Naive B cell (primary cell): ENCODE measurements around the gene CSNK1G2. TPM values are rescaled to one million over a fixed set of nuclear protein-coding genes. Genes with fewer than 3 reads are reported as not detected.
A peak's percentile ranks its signal among the peaks of the same experiment; 100 is the strongest.

Experiments used
- ATAC-seq, 2 donors: fragments of 150-1000 bp; cut with Tn5 transposase; 2 replicates each; pipeline ENCODE4 v1.10.0; 2021; ENCODE audit warnings: low read depth in 2 of 2, mild to moderate bottlenecking in 2 of 2, moderate library complexity in 2 of 2
- DNase-seq: peaks from one replicate; pipeline ENCODE4 v3.0.0; 2022
- H3K27ac Mint-ChIP-seq, 6 donors: one replicate each; pipeline ENCODE4 v1.8.0; 2020 to 2022; ENCODE audit warnings: mild to moderate bottlenecking in 6 of 6, mixed read lengths in 6 of 6, moderate library complexity in 5 of 6, inconsistent platforms in 2 of 6
- H3K27me3 Mint-ChIP-seq, 3 donors: one replicate each; pipeline ENCODE4 v1.8.0; 2021 to 2022; ENCODE audit warnings: mixed read lengths in 3 of 3, mild to moderate bottlenecking in 1 of 3
- H3K36me3 Mint-ChIP-seq, 2 donors: one replicate each; pipeline ENCODE4 v1.8.0; 2020 to 2022; ENCODE audit warnings: mixed read lengths in 2 of 2, inconsistent platforms in 1 of 2, mild to moderate bottlenecking in 1 of 2
- H3K4me1 Mint-ChIP-seq, 3 donors: one replicate each; pipeline ENCODE4 v1.8.0; 2020 to 2022; ENCODE audit warnings: mixed read lengths in 3 of 3, inconsistent platforms in 1 of 3, mild to moderate bottlenecking in 1 of 3, moderate library complexity in 1 of 3
- H3K4me3 Mint-ChIP-seq, 8 donors: one replicate each; pipeline ENCODE4 v1.8.0; 2020 to 2022; ENCODE audit warnings: mild to moderate bottlenecking in 8 of 8, mixed read lengths in 8 of 8, moderate library complexity in 8 of 8, inconsistent platforms in 2 of 8
- H3K9me3 Mint-ChIP-seq, 7 donors: one replicate each; pipeline ENCODE4 v1.8.0; 2020 to 2022; ENCODE audit warnings: mixed read lengths in 7 of 7, mild to moderate bottlenecking in 5 of 7, inconsistent platforms in 2 of 7, moderate library complexity in 1 of 7
- polyA plus RNA-seq, 6 donors: library from polyadenylated mRNA; unstranded; fragments of 300-500 nt; fragmentation: Illumina TruSeq; gene quantifications; one replicate each; pipeline ENCODE4 v1.2.3, GENCODE V29; 2021; ENCODE audit warnings: low read depth in 6 of 6

The CSNK1G2 gene
- polyA plus RNA-seq, 6 donors from 2014 or later: 17.6 to 40.7 (median 25.1) TPM

DNA sequence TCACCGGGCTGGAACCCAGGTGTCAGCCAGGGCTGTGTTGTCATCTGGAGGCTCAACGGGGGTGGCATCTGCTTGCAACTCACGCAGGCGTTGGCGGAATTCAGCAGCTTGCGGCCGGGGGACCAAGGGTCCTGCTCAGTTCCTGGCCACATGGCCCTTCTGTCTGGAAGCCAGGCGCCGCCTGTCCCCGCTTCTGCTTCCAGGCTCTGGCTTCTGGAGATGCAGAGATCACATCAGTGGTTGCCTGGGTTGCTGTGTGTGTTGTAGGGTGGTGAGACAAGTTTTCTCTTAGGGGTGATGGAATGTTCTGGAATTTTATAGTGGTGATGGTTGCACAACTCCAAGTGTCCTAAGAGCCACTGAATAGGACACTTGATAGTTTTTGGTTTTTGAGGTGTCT is 30.8 kb upstream of the CSNK1G2 start:
- H3K27ac Mint-ChIP-seq: peak overlapping the region in 4 of 6 donors; percentile 33 to 61 (median 56)

DNA sequence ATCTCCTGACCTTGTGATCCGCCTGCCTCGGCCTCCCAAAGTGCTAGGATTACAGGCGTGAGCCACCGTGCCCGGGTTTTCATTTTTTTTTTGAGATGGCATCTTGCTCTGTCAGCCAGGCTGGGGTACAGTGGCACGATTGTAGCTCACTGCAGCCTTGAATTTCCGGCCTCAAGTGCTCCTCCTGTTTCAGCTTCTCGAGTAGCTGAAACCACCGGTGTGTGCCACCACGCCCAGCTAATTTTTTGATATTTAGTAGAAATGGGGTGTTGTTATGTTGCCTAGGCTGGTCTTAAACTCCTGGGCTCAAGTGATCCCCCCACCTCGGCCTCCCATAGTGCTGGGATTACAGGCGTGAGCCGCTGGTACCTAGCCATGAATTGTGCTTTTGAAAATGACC is 29.9 kb upstream of the CSNK1G2 start:
- Mint-ChIP-seq H3K27ac (peak overlapping the region in 1 of 6 donors; percentile 50), H3K9me3 (no peaks in the 10 kb centered on the region), H3K4me1 (peaks cover 18 to 39% (median 39%) of the 10 kb centered on the region in 3 donors), H3K36me3 (no peaks in the 10 kb centered on the region), H3K27me3 (no peaks in the 10 kb centered on the region), H3K4me3 (no peak overlapping the region)
- DNase-seq (no peak), ATAC-seq (no peak)

More for the DNA sequence above, 30.8 kb upstream of the CSNK1G2 start:
- Mint-ChIP-seq H3K4me3 (peak overlapping the region in 5 of 8 donors; percentile 32 to 59 (median 50)), H3K36me3 (no peaks in the 10 kb centered on the region), H3K4me1 (peaks cover 24 to 45% (median 40%) of the 10 kb centered on the region in 3 donors), H3K27me3 (no peaks in the 10 kb centered on the region), H3K9me3 (no peaks in the 10 kb centered on the region)
- DNase-seq: no peak
- ATAC-seq: no peak

DNA sequence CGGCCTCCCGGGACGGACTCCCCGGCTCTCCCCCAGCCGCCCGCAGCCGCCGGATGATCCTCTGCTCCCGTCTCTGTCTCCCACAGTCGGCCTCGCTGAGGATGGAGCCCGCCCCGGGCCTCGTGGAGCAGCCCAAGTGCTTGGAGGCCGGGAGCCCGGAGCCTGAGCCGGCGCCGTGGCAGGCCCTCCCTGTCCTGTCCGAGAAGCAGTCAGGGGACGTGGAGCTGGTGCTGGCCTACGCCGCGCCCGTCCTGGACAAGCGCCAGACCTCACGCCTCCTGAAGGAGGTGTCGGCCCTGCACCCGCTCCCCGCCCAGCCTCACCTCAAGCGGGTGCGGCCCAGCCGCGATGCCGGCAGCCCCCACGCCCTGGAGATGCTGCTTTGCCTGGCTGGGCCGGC is 29.0 kb upstream of the CSNK1G2 start:
- no peak for ATAC-seq
- Mint-ChIP-seq H3K4me3 (no peak overlapping the region), H3K4me1 (peaks cover 18 to 35% (median 33%) of the 10 kb centered on the region in 3 donors), H3K27me3 (no peaks in the 10 kb centered on the region), H3K27ac (no peak overlapping the region), H3K9me3 (no peaks in the 10 kb centered on the region), H3K36me3 (no peaks in the 10 kb centered on the region)
- DNase-seq: no peak

DNA sequence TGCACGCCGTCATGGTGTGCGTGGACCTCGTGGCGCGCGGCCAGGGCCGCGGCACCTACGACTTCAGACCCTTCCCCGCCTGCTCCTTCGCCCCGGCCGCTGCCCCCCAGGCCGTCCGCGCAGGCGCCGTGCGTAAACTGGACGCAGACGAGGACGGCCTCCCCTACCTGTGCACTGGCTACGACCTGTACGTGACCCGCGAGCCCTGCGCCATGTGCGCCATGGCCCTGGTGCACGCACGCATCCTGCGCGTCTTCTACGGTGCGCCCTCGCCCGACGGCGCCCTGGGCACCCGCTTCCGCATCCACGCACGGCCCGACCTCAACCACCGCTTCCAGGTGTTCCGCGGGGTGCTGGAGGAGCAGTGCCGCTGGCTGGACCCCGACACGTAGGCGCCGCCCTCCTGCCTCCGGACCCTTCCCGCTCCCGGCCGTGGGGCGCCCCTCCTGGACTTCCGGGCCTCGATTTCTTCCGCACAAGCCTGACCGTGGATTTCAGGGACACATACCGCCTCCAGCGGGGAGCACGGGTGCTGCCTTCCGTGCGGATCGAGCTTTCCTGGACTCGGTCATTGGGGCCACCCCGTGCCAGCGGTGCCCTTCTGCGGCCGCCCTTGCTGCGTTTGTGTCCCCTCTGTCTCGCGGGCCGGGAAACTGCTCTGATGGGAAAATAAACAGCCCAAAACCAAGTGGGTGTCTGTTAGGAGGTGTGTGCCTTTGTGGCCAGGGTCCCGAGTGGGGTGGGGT is 28.0 kb upstream of the CSNK1G2 start:
- H3K36me3 Mint-ChIP-seq: no peaks in the 10 kb centered on the region
- H3K4me1 Mint-ChIP-seq: peaks cover 19 to 36% (median 25%) of the 10 kb centered on the region in 3 donors
- peak overlapping the region in 1 of 8 donors; percentile 29 for H3K4me3 Mint-ChIP-seq
- ATAC-seq: no peak
- no peaks in the 10 kb centered on the region for H3K9me3 Mint-ChIP-seq
- no peak for DNase-seq
- no peak overlapping the region for H3K27ac Mint-ChIP-seq
- no peaks in the 10 kb centered on the region for H3K27me3 Mint-ChIP-seq

DNA sequence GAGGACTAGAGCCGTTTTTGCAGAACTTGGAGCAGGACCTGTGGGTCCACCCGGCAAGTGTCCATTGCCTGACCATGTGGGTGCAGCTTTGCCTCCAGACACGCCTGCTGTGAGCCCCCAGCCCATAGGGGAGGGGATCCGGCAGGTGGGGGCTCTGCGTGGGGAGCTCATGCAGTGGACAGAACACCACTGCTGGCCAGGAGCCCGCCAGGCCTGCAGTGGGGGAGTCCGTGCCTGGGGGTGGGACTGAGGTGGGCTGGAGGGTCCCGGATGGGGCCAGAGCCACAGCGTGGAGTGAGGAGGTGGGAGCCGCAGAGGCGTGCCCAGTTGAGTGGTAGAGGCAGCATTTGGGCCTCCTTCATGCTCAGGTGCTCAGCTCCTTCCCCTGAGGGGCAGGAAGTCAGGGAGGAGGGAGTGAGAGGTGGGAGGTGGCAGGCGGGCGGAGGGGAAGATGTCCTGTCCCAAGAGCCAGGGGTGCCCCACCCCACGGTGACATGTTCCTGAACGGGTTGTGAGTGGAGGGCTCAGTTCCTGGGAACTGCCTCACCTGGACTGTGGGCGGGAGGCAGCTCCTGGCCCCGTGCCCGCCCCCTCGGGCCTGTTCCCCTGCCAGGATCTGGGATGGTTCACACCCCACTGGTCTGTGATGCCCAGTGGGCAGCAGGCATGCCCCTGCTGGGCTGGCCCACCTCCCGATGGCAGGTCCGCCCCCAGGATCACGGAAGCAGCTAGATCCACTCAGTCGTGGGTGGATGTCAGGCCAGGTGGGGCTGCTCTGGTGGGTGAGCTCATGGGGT is 27.0 kb upstream of the CSNK1G2 start:
- H3K4me3 Mint-ChIP-seq: no peak overlapping the region
- H3K4me1 Mint-ChIP-seq: peaks cover 17 to 29% (median 21%) of the 10 kb centered on the region in 3 donors
- no peaks in the 10 kb centered on the region for H3K36me3 Mint-ChIP-seq
- H3K9me3 Mint-ChIP-seq: no peaks in the 10 kb centered on the region
- no peaks in the 10 kb centered on the region for H3K27me3 Mint-ChIP-seq
- ATAC-seq (no peak), DNase-seq (no peak)
- H3K27ac Mint-ChIP-seq: no peak overlapping the region

DNA sequence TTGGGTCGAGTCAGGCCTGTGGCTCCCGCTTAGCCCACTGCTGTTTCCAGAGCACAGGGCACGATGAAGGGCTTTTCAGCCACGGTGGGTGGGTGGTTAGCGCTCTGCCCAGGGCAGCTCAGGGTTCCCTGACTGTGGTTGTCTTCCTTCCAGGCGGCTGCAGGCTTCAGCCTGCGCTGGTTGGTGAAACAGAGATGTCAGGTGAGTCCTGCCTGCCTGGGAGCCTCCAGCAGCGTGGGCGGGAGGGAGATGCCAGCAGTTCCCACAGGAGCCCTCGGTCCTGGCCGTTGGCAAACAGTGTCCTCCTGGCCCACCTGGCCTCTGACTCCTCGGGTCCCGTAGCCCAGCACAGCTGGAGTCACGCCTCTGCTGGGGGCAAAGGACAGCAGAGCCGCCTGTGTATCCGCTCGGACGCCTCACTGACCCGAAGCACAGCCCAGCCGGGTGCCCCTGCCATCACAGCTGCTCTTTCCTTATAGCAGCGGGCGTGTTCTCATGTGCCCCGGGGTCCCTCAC is 26.1 kb upstream of the CSNK1G2 start:
- Mint-ChIP-seq H3K27me3 (no peaks in the 10 kb centered on the region), H3K27ac (no peak overlapping the region), H3K36me3 (no peaks in the 10 kb centered on the region), H3K9me3 (no peaks in the 10 kb centered on the region), H3K4me1 (peaks cover 9 to 20% (median 12%) of the 10 kb centered on the region in 3 donors), H3K4me3 (no peak overlapping the region)
- ATAC-seq (no peak), DNase-seq (no peak)

DNA sequence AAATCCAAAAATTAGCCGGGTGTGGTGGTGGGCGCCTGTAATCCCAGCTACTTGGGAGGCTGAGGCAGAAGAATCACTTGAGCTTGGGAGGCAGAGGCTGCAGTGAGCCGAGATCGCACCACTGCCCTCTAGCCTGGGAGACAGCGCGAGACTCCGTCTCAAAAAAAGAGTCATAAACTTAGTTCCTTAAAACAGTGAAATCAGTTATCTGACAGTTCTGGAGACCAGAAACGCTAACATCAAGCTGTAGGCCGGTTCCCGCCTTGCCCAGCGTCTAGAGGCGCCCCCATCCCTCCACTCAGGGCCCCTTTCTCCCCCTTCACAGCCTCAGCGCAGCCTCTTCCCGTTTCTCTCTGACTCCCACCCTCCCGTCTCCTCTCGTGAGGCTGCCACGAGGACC is 23.8 kb upstream of the CSNK1G2 start:
- no peaks in the 10 kb centered on the region for H3K9me3 Mint-ChIP-seq
- H3K27me3 Mint-ChIP-seq: no peaks in the 10 kb centered on the region
- H3K27ac Mint-ChIP-seq: peak overlapping the region in 2 of 6 donors; percentile 36 to 41
- H3K4me3 Mint-ChIP-seq: no peak overlapping the region
- ATAC-seq (no peak), DNase-seq (no peak)
- H3K4me1 Mint-ChIP-seq: peaks cover 5 to 7% (median 5%) of the 10 kb centered on the region in 3 donors
- no peaks in the 10 kb centered on the region for H3K36me3 Mint-ChIP-seq

DNA sequence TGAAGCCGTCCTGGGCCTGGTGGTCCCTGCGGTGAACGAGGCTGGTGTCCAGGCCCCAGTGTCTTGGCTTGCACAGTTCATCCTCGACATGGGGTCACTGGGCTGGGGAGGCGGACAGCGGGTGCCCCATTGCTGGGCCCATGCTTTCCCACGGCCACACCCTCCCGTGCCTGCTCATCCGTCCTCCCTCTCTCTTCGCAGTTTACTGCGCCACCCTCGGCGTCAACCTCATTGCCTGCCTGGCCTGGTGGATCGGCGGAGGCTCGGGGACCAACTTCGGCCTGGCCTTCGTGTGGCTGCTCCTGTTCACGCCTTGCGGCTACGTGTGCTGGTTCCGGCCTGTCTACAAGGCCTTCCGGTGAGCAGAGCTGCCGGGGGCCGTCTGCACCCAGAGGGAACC is 23.0 kb upstream of the CSNK1G2 start:
- H3K36me3 Mint-ChIP-seq: no peaks in the 10 kb centered on the region
- no peaks in the 10 kb centered on the region for H3K9me3 Mint-ChIP-seq
- ATAC-seq (no peak), DNase-seq (no peak)
- H3K27ac Mint-ChIP-seq: no peak overlapping the region
- H3K4me3 Mint-ChIP-seq: no peak overlapping the region
- H3K4me1 Mint-ChIP-seq: peaks cover 5 to 7% (median 5%) of the 10 kb centered on the region in 3 donors
- no peaks in the 10 kb centered on the region for H3K27me3 Mint-ChIP-seq

DNA sequence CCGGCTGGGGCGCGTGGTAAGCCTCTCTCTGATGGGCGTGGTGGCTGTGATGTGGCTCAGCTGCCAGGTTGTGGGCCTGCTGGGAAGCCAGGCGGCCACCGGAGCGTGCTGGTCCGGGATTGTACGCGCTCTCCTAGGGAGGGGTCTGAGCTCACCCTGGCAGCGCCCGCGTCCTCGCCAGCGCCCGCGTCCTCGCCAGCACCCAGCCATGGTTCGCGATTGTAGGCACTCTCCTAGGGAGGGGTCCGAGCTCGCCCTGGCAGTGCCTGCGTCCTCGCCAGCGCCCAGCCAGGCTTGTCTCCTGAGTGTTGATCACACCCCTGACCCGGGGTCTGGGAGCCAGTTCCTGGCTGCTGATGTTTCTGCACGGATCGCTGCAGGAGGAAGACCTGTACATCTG is 22.0 kb upstream of the CSNK1G2 start:
- H3K36me3 Mint-ChIP-seq: no peaks in the 10 kb centered on the region
- H3K27me3 Mint-ChIP-seq: no peaks in the 10 kb centered on the region
- DNase-seq: no peak
- H3K4me3 Mint-ChIP-seq: no peak overlapping the region
- no peak overlapping the region for H3K27ac Mint-ChIP-seq
- ATAC-seq: no peak
- no peaks in the 10 kb centered on the region for H3K9me3 Mint-ChIP-seq
- H3K4me1 Mint-ChIP-seq: peaks cover 5 to 7% (median 5%) of the 10 kb centered on the region in 3 donors

DNA sequence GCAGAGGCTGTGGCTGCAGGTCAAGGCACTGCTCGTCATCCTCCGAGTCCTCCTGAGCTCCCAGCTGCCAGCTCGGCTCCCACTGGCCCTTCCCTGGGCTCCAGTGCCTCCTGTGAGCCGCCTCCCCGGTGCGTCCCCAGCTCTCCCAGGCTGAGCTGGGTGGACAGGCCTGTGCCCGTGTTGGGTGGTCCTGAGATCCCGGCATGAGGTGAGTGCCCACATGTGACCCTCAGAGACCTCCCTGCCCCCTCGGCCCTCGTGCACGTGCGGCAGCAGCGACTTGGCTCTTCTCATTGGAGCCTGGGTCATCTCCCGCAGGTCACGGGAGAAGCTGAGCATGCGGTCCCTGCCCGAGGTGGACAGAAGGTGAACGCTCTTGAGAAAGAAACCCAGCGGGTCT is 20.3 kb upstream of the CSNK1G2 start:
- Mint-ChIP-seq H3K9me3 (no peaks in the 10 kb centered on the region), H3K27me3 (no peaks in the 10 kb centered on the region), H3K4me1 (peaks cover 1 to 7% (median 5%) of the 10 kb centered on the region in 3 donors), H3K27ac (no peak overlapping the region), H3K36me3 (no peaks in the 10 kb centered on the region), H3K4me3 (no peak overlapping the region)
- ATAC-seq (no peak), DNase-seq (no peak)

DNA sequence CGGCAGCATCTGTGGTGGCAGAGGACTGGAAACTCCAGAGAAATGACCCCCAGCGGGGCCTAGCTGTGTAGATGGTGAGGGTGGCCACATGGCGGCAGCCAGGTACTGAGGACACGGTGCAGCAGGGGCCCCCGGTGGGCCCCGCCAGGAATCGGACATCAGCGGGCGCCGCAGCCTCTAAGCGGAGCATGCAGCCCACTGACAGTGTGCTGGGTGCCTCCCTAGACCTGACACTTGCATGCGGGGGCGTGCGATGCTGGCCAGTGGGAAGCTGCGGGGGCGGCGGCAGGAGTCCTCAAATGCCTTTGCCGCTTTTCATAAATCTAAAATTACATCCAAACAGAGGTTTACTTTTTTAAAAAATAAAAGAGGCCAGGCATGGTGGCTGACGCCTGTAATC is 19.6 kb upstream of the CSNK1G2 start:
- Mint-ChIP-seq H3K4me1 (peaks cover 0 to 7% (median 5%) of the 10 kb centered on the region in 3 donors), H3K27ac (no peak overlapping the region), H3K9me3 (no peaks in the 10 kb centered on the region), H3K27me3 (no peaks in the 10 kb centered on the region), H3K36me3 (no peaks in the 10 kb centered on the region), H3K4me3 (no peak overlapping the region)
- ATAC-seq (no peak), DNase-seq (no peak)

DNA sequence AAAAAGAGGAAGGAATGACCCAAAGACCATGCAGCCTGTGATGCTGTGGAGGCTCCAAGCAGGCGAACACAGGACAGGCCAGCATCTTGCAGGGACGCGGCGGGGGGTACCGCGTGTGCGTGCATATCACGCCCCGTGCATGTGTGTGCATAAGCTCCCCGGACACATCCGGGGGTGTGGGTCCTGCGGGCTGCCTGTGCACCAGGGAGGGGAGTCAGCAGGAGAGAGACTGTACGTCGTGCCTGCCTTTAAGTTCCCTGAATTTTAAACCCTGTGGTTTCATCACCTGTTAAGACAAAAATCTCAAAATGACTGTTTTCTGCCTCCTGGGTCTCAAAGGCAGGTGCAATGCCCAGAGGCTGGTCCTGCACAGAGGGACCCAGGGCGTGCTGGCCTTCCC is 19.1 kb upstream of the CSNK1G2 start:
- Mint-ChIP-seq H3K4me3 (no peak overlapping the region), H3K36me3 (no peaks in the 10 kb centered on the region), H3K9me3 (no peaks in the 10 kb centered on the region), H3K4me1 (peaks cover 0 to 7% (median 5%) of the 10 kb centered on the region in 3 donors), H3K27me3 (no peaks in the 10 kb centered on the region), H3K27ac (no peak overlapping the region)
- DNase-seq (no peak), ATAC-seq (no peak)

DNA sequence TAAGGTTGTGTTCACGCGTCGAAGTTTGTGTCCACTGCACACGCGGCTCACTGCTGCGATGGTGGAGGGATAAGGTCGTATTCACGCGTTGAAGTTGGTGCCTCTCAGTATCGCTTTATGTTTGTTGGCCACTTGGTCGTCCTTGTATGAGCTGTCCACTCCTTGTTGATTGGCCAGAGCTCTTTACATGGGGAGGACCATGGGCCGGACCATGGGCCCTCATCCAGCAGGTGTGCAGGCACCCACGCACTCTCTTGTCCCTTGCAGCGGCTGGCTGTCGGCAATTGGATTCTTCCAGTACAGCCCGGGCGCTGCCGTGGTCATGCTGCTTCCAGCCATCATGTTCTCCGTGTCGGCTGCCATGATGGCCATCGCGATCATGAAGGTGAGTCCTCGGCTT is 18.2 kb upstream of the CSNK1G2 start:
- Mint-ChIP-seq H3K4me1 (peaks cover 0 to 8% (median 3%) of the 10 kb centered on the region in 3 donors), H3K27ac (no peak overlapping the region), H3K36me3 (no peaks in the 10 kb centered on the region), H3K4me3 (no peak overlapping the region), H3K27me3 (no peaks in the 10 kb centered on the region), H3K9me3 (no peaks in the 10 kb centered on the region)
- DNase-seq: no peak
- no peak for ATAC-seq

DNA sequence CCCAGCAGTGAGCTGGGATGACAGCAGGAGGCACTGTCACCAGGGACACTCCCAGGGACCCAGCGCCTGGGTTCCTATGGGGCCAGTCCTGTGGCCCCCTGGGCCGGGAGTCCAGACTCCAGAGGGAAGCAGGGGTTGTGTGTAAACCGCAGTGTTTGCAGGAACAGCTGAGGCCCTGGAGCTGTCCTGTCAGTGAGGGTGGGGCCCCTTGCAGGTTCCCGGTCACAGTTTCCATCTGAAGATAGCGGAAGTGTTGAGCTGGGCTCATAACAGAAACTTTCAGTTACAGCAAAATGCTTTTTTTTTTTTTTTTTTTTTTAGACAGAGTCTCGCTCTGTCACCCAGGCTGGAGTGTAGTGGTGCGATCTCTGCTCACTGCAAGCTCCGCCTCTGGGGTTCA is 17.7 kb upstream of the CSNK1G2 start:
- Mint-ChIP-seq H3K4me3 (no peak overlapping the region), H3K9me3 (no peaks in the 10 kb centered on the region), H3K27me3 (no peaks in the 10 kb centered on the region), H3K27ac (peak overlapping the region in 2 of 6 donors; percentile 26 to 70), H3K36me3 (no peaks in the 10 kb centered on the region), H3K4me1 (peaks cover 0 to 4% (median 2%) of the 10 kb centered on the region in 3 donors)
- no peak for DNase-seq
- peak; percentile 70 to 88 for ATAC-seq
